ENCODE results near the gene HMGCS1. TPM values are rescaled to one million over a fixed set of nuclear protein-coding genes. Genes with fewer than 3 reads are reported as not detected.

HMGCS1 gene
- total RNA-seq, 1 experiment from 2014 or later, result 52.8 TPM

DNA sequence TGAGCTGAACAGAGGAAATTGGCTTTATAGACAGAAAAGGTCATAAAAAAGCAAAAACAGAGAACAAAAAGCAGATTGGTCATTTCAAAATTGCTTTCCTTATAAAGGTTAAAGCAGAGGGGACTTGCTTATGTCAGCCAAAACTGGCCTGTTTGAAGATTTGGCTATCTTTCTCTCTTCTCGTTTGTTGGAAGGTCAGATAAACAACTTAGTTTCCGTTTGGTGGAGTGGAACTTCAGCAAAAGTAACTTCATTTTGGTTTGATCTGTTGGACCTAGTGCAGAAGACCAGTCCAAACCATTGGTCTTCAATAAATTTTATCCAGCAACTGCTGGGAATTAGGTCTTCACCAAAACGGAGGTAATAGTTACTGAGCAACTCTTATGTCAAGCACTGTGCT is 45.1 kb upstream of the HMGCS1 start:
- POLR2A ChIA-PET, result no interaction called here
- Histone ChIP-seq H3K4me1 (ENCODE audit: control insufficient read depth in 1 of 2, insufficient read depth in 2 of 2, low read length in 2 of 2) (no peaks in the 10 kb centered on the region), H3K79me2 (ENCODE audit: insufficient read depth, low read length) (no peaks in the 10 kb centered on the region), H3K4me3 (replicated peaks in 1 of 2; ENCODE audit: low read depth in 1 of 2, low read length in 2 of 2) (no peak overlapping the region), H4K20me1 (ENCODE audit: insufficient read depth) (no peaks in the 10 kb centered on the region), H3K9me3 (ENCODE audit: control insufficient read depth in 1 of 2, insufficient read depth in 1 of 2, low read depth in 1 of 2, low read length in 2 of 2) (peaks cover 0 to 11% of the 10 kb centered on the region in 2 experiments; a peak in 1 of 4 replicates), H3K9me2 (ENCODE audit: insufficient read depth) (no peaks in the 10 kb centered on the region), H3K27me3 (ENCODE audit: insufficient read depth, low read length) (no peaks in the 10 kb centered on the region), H2AFZ (ENCODE audit: low read depth, low read length, poor library complexity, severe bottlenecking) (no peak overlapping the region), H3K27ac (ENCODE audit: low read depth, low read length) (no peak overlapping the region), H3K36me3 (ENCODE audit: control insufficient read depth in 1 of 2, insufficient read depth in 2 of 2, low read length in 2 of 2) (no peaks in the 10 kb centered on the region), H3K4me2 (ENCODE audit: low read length) (no peak overlapping the region), H3K9ac (ENCODE audit: low read length) (no peak overlapping the region)
- TF ChIP-seq CEBPB (IDR thresholded peaks at IDR 0.05; ENCODE audit: low read depth), result no peak
- TF ChIP-seq, protein P1, sequence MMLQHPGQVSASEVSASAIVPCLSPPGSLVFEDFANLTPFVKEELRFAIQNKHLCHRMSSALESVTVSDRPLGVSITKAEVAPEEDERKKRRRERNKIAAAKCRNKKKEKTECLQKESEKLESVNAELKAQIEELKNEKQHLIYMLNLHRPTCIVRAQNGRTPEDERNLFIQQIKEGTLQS (IDR thresholded peaks at IDR 0.05), result no peak
- no peak for TF ChIP-seq TCF7L2 (IDR thresholded peaks at IDR 0.05; ENCODE audit: borderline replicate concordance, extremely low read depth, insufficient read depth, insufficient read length)
- no peak for TF ChIP-seq ZNF274 (IDR thresholded peaks at IDR 0.05; ENCODE audit: low read depth, low read length)
- TF ChIP-seq CBX3 (IDR thresholded peaks at IDR 0.05; ENCODE audit: low read depth), result no peak
- no peak for TF ChIP-seq SIN3A (IDR thresholded peaks at IDR 0.05; ENCODE audit: low read depth)
- TF ChIP-seq EZH2phosphoT487 (IDR thresholded peaks at IDR 0.05; ENCODE audit: borderline replicate concordance), result no peak
- TF ChIP-seq ZFX (IDR thresholded peaks at IDR 0.05), result no peak
- TF ChIP-seq JUND (IDR thresholded peaks at IDR 0.05), result no peak
- TF ChIP-seq SP1 (IDR thresholded peaks at IDR 0.05; ENCODE audit: low read depth), result no peak
- TF ChIP-seq, protein P2, sequence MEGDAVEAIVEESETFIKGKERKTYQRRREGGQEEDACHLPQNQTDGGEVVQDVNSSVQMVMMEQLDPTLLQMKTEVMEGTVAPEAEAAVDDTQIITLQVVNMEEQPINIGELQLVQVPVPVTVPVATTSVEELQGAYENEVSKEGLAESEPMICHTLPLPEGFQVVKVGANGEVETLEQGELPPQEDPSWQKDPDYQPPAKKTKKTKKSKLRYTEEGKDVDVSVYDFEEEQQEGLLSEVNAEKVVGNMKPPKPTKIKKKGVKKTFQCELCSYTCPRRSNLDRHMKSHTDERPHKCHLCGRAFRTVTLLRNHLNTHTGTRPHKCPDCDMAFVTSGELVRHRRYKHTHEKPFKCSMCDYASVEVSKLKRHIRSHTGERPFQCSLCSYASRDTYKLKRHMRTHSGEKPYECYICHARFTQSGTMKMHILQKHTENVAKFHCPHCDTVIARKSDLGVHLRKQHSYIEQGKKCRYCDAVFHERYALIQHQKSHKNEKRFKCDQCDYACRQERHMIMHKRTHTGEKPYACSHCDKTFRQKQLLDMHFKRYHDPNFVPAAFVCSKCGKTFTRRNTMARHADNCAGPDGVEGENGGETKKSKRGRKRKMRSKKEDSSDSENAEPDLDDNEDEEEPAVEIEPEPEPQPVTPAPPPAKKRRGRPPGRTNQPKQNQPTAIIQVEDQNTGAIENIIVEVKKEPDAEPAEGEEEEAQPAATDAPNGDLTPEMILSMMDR (IDR thresholded peaks at IDR 0.05 in 2 of 3, conservative IDR thresholded peaks at IDR 0.05 in 1 of 3; ENCODE audit: borderline replicate concordance in 1 of 3, insufficient read depth in 1 of 3, low read depth in 2 of 3, low read length in 2 of 3), result no peak
- TF ChIP-seq FOSL1 (IDR thresholded peaks at IDR 0.05; ENCODE audit: low read depth), result no peak
- TF ChIP-seq, protein P3, sequence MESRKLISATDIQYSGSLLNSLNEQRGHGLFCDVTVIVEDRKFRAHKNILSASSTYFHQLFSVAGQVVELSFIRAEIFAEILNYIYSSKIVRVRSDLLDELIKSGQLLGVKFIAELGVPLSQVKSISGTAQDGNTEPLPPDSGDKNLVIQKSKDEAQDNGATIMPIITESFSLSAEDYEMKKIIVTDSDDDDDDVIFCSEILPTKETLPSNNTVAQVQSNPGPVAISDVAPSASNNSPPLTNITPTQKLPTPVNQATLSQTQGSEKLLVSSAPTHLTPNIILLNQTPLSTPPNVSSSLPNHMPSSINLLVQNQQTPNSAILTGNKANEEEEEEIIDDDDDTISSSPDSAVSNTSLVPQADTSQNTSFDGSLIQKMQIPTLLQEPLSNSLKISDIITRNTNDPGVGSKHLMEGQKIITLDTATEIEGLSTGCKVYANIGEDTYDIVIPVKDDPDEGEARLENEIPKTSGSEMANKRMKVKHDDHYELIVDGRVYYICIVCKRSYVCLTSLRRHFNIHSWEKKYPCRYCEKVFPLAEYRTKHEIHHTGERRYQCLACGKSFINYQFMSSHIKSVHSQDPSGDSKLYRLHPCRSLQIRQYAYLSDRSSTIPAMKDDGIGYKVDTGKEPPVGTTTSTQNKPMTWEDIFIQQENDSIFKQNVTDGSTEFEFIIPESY (IDR thresholded peaks at IDR 0.05; ENCODE audit: extremely low read depth, insufficient replicate concordance, low read length), result no peak
- TF ChIP-seq RAD21 (IDR thresholded peaks at IDR 0.05; ENCODE audit: low read depth), result no peak
- no peak for TF ChIP-seq ELF1 (IDR thresholded peaks at IDR 0.05; ENCODE audit: borderline replicate concordance, low read depth)
- TF ChIP-seq, protein P4, sequence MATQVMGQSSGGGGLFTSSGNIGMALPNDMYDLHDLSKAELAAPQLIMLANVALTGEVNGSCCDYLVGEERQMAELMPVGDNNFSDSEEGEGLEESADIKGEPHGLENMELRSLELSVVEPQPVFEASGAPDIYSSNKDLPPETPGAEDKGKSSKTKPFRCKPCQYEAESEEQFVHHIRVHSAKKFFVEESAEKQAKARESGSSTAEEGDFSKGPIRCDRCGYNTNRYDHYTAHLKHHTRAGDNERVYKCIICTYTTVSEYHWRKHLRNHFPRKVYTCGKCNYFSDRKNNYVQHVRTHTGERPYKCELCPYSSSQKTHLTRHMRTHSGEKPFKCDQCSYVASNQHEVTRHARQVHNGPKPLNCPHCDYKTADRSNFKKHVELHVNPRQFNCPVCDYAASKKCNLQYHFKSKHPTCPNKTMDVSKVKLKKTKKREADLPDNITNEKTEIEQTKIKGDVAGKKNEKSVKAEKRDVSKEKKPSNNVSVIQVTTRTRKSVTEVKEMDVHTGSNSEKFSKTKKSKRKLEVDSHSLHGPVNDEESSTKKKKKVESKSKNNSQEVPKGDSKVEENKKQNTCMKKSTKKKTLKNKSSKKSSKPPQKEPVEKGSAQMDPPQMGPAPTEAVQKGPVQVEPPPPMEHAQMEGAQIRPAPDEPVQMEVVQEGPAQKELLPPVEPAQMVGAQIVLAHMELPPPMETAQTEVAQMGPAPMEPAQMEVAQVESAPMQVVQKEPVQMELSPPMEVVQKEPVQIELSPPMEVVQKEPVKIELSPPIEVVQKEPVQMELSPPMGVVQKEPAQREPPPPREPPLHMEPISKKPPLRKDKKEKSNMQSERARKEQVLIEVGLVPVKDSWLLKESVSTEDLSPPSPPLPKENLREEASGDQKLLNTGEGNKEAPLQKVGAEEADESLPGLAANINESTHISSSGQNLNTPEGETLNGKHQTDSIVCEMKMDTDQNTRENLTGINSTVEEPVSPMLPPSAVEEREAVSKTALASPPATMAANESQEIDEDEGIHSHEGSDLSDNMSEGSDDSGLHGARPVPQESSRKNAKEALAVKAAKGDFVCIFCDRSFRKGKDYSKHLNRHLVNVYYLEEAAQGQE (IDR thresholded peaks at IDR 0.05; ENCODE audit: low read depth), result no peak
- no peak for TF ChIP-seq EZH2 (IDR thresholded peaks at IDR 0.05)
- no peak for TF ChIP-seq POLR2AphosphoS5 (IDR thresholded peaks at IDR 0.05; ENCODE audit: low read depth, low read length)
- TF ChIP-seq, protein P5, sequence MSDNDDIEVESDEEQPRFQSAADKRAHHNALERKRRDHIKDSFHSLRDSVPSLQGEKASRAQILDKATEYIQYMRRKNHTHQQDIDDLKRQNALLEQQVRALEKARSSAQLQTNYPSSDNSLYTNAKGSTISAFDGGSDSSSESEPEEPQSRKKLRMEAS (IDR thresholded peaks at IDR 0.05), result no peak
- TF ChIP-seq SRF (IDR thresholded peaks at IDR 0.05; ENCODE audit: low read depth), result no peak
- CTCF ChIA-PET, result no interaction called here
- intact Hi-C loops (cut with micrococcal nuclease), result no loop called here
- DNase-seq (ENCODE audit: low read depth, low spot score), result no peak
- ATAC-seq, result no peak
- RAD21 ChIA-PET (ENCODE audit: low non-redundant PET in 1 of 2, low total read pairs in 2 of 2, uncharacterized antibody in 2 of 2, unreplicated experiment in 2 of 2), result no interaction called here
- BruUV-seq (replicated peaks), result no TSS peak

All from HCT116 (cell line).